ENCODE measurements around the gene SLC25A18.

Gene SLC25A18

DNA sequence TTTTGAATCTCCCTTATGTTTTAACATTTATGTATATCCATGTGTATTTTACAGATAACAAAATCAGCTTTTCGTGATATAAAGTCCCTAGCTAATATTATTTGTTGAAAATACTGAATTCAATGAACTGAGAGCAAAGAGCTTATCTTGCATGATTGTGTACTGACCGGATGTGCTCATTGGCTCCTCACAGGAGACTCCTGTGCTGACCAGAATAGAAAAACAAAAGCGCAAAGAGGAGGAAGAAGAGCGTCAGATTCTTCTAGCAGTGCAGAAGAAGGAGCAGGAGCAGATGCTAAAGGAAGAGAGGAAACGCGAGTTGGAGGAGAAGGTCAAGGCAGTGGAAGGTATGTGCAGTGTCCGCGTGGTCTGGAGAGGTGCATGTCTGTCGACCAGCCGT, 39.4 kb upstream of the SLC25A18 start:
- ChIA-PET POLR2A (no interaction called here), CTCF (no interaction called here)
- no peak for DNase-seq (ENCODE audit: extremely low spot score)
- TF ChIP-seq, protein P1, sequence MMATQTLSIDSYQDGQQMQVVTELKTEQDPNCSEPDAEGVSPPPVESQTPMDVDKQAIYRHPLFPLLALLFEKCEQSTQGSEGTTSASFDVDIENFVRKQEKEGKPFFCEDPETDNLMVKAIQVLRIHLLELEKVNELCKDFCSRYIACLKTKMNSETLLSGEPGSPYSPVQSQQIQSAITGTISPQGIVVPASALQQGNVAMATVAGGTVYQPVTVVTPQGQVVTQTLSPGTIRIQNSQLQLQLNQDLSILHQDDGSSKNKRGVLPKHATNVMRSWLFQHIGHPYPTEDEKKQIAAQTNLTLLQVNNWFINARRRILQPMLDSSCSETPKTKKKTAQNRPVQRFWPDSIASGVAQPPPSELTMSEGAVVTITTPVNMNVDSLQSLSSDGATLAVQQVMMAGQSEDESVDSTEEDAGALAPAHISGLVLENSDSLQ (IDR thresholded peaks at IDR 0.05), result no peak
- TF ChIP-seq HDGF (IDR thresholded peaks at IDR 0.05; ENCODE audit: borderline replicate concordance) (no peak), FOXM1 (IDR thresholded peaks at IDR 0.05; ENCODE audit: borderline replicate concordance) (no peak), LEF1 (IDR thresholded peaks at IDR 0.05; ENCODE audit: borderline replicate concordance) (no peak), BHLHE40 (IDR thresholded peaks at IDR 0.05; ENCODE audit: borderline replicate concordance) (no peak), NFRKB (IDR thresholded peaks at IDR 0.05) (no peak), L3MBTL2 (conservative IDR thresholded peaks at IDR 0.05) (no peak), ARNT (IDR thresholded peaks at IDR 0.05) (no peak), TARDBP (IDR thresholded peaks at IDR 0.05) (no peak), SP1 (IDR thresholded peaks at IDR 0.05) (no peak), FOXK2 (IDR thresholded peaks at IDR 0.05) (no peak), FOXA1 (IDR thresholded peaks at IDR 0.05) (no peak), SUZ12 (IDR thresholded peaks at IDR 0.05) (no peak), CTBP1 (IDR thresholded peaks at IDR 0.05; ENCODE audit: borderline replicate concordance) (no peak), ZNF384 (IDR thresholded peaks at IDR 0.05) (no peak), ELF4 (IDR thresholded peaks at IDR 0.05) (no peak)

DNA sequence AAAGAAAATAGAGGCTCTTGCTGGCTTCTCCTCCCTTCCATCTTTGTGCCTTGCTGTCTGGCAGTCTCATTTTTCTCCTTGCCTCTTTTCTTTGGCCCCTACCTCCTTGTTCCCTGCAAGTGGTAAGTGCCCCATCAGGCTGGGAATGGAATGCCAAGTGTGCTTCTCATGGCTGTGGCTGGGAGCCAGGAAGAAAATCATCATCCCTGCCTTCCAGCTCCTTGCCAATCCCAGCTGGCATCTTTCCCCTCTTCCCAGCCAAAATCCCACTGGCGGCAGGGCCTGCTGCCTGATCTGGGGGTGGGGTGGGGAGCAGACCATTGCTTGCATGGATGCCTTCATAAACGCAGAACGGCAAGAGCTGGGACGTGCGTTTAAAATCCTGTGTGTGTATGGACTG, 27.0 kb upstream of the SLC25A18 start:
- ChIA-PET CTCF (interaction anchor here (0.6 kb wide), 1 partner anchor 10 kb away, joined by 5 read pairs; no protein-coding TSS in a partner anchor), POLR2A (no interaction called here)
- TF ChIP-seq SUZ12 (IDR thresholded peaks at IDR 0.05) (no peak), NFRKB (IDR thresholded peaks at IDR 0.05) (no peak), CTBP1 (IDR thresholded peaks at IDR 0.05; ENCODE audit: borderline replicate concordance) (no peak), ZNF384 (IDR thresholded peaks at IDR 0.05) (no peak), LEF1 (IDR thresholded peaks at IDR 0.05; ENCODE audit: borderline replicate concordance) (no peak), HDGF (IDR thresholded peaks at IDR 0.05; ENCODE audit: borderline replicate concordance) (no peak), ARNT (IDR thresholded peaks at IDR 0.05) (no peak), L3MBTL2 (conservative IDR thresholded peaks at IDR 0.05) (no peak), TARDBP (IDR thresholded peaks at IDR 0.05) (no peak), ELF4 (IDR thresholded peaks at IDR 0.05) (no peak), SP1 (IDR thresholded peaks at IDR 0.05) (no peak), BHLHE40 (IDR thresholded peaks at IDR 0.05; ENCODE audit: borderline replicate concordance) (no peak), FOXM1 (IDR thresholded peaks at IDR 0.05; ENCODE audit: borderline replicate concordance) (no peak), FOXK2 (IDR thresholded peaks at IDR 0.05) (no peak), FOXA1 (IDR thresholded peaks at IDR 0.05) (no peak)
- TF ChIP-seq, protein P1 (IDR thresholded peaks at IDR 0.05), result no peak
- DNase-seq (ENCODE audit: extremely low spot score), result no peak

DNA sequence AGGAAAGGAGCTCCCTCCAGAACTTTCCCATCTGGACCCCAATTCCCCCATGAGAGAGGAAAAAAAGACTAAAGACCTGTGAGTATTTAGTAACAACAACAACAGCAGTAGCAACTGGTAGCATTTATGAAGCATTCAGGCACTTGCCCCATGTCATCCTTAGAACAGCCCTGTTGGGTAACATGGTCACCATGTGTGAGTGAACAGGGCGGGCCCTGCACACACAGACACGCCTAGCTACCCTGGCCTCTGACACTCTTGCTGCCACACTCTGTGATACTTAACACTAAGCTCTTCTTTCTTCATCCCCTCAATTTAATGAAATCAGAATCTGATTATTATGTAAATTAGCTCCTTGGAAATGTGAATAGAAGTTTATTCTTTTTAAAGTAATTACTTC, 26.1 kb upstream of the SLC25A18 start:
- no peak for TF ChIP-seq CTBP1 (IDR thresholded peaks at IDR 0.05; ENCODE audit: borderline replicate concordance)
- no peak for TF ChIP-seq SP1 (IDR thresholded peaks at IDR 0.05)
- TF ChIP-seq SUZ12 (IDR thresholded peaks at IDR 0.05), result no peak
- TF ChIP-seq BHLHE40 (IDR thresholded peaks at IDR 0.05; ENCODE audit: borderline replicate concordance), result no peak
- TF ChIP-seq FOXK2 (IDR thresholded peaks at IDR 0.05), result no peak
- TF ChIP-seq HDGF (IDR thresholded peaks at IDR 0.05; ENCODE audit: borderline replicate concordance), result no peak
- no peak for TF ChIP-seq L3MBTL2 (conservative IDR thresholded peaks at IDR 0.05)
- no peak for TF ChIP-seq TARDBP (IDR thresholded peaks at IDR 0.05)
- no peak for TF ChIP-seq ZNF384 (IDR thresholded peaks at IDR 0.05)
- TF ChIP-seq FOXA1 (IDR thresholded peaks at IDR 0.05), result no peak
- no peak for TF ChIP-seq NFRKB (IDR thresholded peaks at IDR 0.05)
- TF ChIP-seq ELF4 (IDR thresholded peaks at IDR 0.05), result no peak
- TF ChIP-seq ARNT (IDR thresholded peaks at IDR 0.05), result no peak
- no peak for TF ChIP-seq LEF1 (IDR thresholded peaks at IDR 0.05; ENCODE audit: borderline replicate concordance)
- TF ChIP-seq, protein P1 (IDR thresholded peaks at IDR 0.05), result no peak
- no peak for TF ChIP-seq FOXM1 (IDR thresholded peaks at IDR 0.05; ENCODE audit: borderline replicate concordance)
- CTCF ChIA-PET, result no interaction called here
- no peak for DNase-seq (ENCODE audit: extremely low spot score)
- POLR2A ChIA-PET, result interaction anchor here (1.2 kb wide), 1 partner anchor 366 kb away, joined by 3 read pairs; no protein-coding TSS in a partner anchor

DNA sequence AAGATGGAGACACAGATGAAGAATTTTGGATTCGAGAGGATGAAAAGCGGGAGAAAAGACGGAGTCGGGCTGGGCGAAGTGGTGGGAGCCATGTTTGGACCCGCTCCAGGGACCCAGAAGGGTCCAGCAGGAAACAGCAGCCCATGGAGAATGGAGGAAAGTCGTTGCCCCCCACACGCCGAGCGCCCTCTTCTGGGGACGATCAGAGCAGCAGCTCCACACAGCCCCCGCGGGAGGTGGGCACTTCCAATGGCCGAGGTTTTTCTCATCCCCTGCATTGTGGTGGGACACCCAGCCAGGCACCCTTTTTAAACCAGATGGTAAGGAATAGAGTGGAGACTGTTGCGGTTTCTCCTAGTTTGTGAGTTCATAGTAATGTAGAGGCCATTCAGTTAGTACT, 22.8 kb upstream of the SLC25A18 start:
- ChIA-PET CTCF (no interaction called here), POLR2A (no interaction called here)
- DNase-seq (ENCODE audit: extremely low spot score), result peak; percentile 48
- TF ChIP-seq CTBP1 (IDR thresholded peaks at IDR 0.05; ENCODE audit: borderline replicate concordance) (no peak), FOXA1 (IDR thresholded peaks at IDR 0.05) (no peak), NFRKB (IDR thresholded peaks at IDR 0.05) (no peak), TARDBP (IDR thresholded peaks at IDR 0.05) (no peak), SP1 (IDR thresholded peaks at IDR 0.05) (no peak), ELF4 (IDR thresholded peaks at IDR 0.05) (no peak), FOXK2 (IDR thresholded peaks at IDR 0.05) (no peak), LEF1 (IDR thresholded peaks at IDR 0.05; ENCODE audit: borderline replicate concordance) (no peak), HDGF (IDR thresholded peaks at IDR 0.05; ENCODE audit: borderline replicate concordance) (no peak), L3MBTL2 (conservative IDR thresholded peaks at IDR 0.05) (no peak), ZNF384 (IDR thresholded peaks at IDR 0.05) (no peak), SUZ12 (IDR thresholded peaks at IDR 0.05) (no peak), BHLHE40 (IDR thresholded peaks at IDR 0.05; ENCODE audit: borderline replicate concordance) (no peak)

DNA sequence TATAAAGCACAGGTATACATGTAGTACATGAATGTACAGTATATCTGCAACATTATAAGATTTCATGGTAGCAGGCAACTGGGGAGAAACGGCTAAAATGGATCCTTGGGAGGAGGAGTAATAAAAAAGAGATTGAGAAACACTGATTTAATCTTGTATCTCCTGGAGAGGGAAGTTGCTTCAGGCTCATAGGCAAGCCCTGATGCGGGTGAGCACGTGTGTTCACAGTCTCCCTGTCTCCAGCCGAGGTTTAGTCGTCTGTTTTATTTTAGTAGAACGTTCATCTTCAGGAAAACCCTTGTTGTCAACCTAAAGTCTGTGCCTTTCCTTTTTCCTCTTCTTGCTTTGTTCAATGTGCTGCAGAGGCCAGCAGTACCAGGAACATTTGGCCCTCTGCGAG, 21.8 kb upstream of the SLC25A18 start:
- ChIA-PET CTCF (no interaction called here), POLR2A (no interaction called here)
- TF ChIP-seq FOXM1 (IDR thresholded peaks at IDR 0.05; ENCODE audit: borderline replicate concordance), result no peak
- no peak for DNase-seq (ENCODE audit: extremely low spot score)

DNA sequence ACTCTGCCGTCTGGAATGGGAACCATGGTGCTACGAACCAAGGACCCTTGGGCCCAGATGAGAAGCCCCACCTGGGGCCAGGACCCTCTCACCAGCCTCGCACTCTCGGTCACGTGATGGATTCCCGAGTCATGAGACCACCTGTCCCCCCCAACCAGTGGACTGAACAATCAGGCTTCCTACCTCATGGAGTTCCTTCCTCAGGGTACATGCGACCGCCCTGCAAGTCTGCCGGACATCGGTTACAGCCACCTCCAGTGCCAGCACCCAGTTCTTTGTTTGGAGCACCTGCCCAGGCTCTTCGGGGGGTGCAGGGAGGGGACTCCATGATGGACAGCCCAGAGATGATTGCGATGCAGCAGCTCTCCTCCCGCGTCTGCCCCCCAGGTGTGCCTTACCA, 20.8 kb upstream of the SLC25A18 start:
- ChIA-PET POLR2A (no interaction called here), CTCF (no interaction called here)
- no peak for DNase-seq (ENCODE audit: extremely low spot score)
- TF ChIP-seq ELF4 (IDR thresholded peaks at IDR 0.05), result no peak
- no peak for TF ChIP-seq TARDBP (IDR thresholded peaks at IDR 0.05)
- no peak for TF ChIP-seq SUZ12 (IDR thresholded peaks at IDR 0.05)
- TF ChIP-seq ARNT (IDR thresholded peaks at IDR 0.05), result no peak
- TF ChIP-seq CTBP1 (IDR thresholded peaks at IDR 0.05; ENCODE audit: borderline replicate concordance), result no peak
- TF ChIP-seq SP1 (IDR thresholded peaks at IDR 0.05), result no peak
- TF ChIP-seq L3MBTL2 (conservative IDR thresholded peaks at IDR 0.05), result no peak
- TF ChIP-seq ZNF384 (IDR thresholded peaks at IDR 0.05), result no peak
- no peak for TF ChIP-seq FOXM1 (IDR thresholded peaks at IDR 0.05; ENCODE audit: borderline replicate concordance)
- TF ChIP-seq, protein P1 (IDR thresholded peaks at IDR 0.05), result no peak
- no peak for TF ChIP-seq HDGF (IDR thresholded peaks at IDR 0.05; ENCODE audit: borderline replicate concordance)
